Measurements from ENCODE around the gene ATP10A. TPM values are rescaled to one million over a fixed set of nuclear protein-coding genes. Genes with fewer than 3 reads are reported as not detected.

Gene ATP10A
- total RNA-seq, 4 donors from 2014 or later = 2.7 to 7.0 (median 3.4) TPM

DNA sequence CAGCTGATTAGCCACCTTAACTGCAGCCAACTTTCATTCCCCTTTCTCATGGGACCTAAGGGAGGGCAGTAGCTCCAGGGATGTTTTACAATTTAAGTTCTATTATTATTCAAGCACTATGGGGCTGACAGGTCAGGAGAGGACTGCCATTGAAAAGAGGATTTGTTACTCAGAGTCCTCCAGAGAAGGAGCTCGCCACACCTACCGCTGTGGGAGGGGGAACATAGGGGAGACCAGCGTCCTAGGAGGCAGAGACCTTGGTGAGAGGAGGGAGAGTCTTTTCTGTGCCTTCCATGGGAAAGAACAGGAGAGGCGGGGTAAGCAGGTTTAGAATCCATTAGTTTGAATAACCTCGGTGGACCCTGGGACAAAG lies 14.4 kb downstream of the ATP10A start:
- WGBS, 2 donors = 75 to 78% methylated on average over 5 of the region's 5 CpGs
- peaks cover 0 to 12% of the 10 kb centered on the region in 2 donors for H3K4me1 ChIP-seq
- intact Hi-C loops (cut with DNase I) = no loop called here
- TF ChIP-seq CTCF (IDR thresholded peaks at IDR 0.05) = no peak
- TF ChIP-seq POLR2A (IDR thresholded peaks at IDR 0.05) = no peak
- H3K27ac ChIP-seq = peak overlapping the region in 1 of 3 donors; percentile 74
- no peak for DNase-seq
- H3K9me3 ChIP-seq = no peaks in the 10 kb centered on the region
- no peaks in the 10 kb centered on the region for H3K36me3 ChIP-seq
- H3K4me3 ChIP-seq (replicated peaks in 1 of 3) = no peak overlapping the region
- H3K27me3 ChIP-seq = no peaks in the 10 kb centered on the region

- no peaks in the 10 kb centered on the region for H3K27me3 ChIP-seq
- 90 to 97% methylated on average over 8 of the region's 8 CpGs for WGBS, 2 donors
- no peak for TF ChIP-seq CTCF (IDR thresholded peaks at IDR 0.05)
- no peak for TF ChIP-seq POLR2A (IDR thresholded peaks at IDR 0.05)
- no peak overlapping the region for H3K27ac ChIP-seq
- intact Hi-C loops (cut with DNase I) = no loop called here
- no peak for DNase-seq
- H3K4me1 ChIP-seq = peaks cover 0 to 12% of the 10 kb centered on the region in 2 donors
- H3K9me3 ChIP-seq = no peaks in the 10 kb centered on the region
- H3K36me3 ChIP-seq = no peaks in the 10 kb centered on the region
- no peak overlapping the region for H3K4me3 ChIP-seq (replicated peaks in 1 of 3)
Observed at GRCh38 chr15:25848325-25848724, 14.8 kb downstream of the ATP10A start.

DNA sequence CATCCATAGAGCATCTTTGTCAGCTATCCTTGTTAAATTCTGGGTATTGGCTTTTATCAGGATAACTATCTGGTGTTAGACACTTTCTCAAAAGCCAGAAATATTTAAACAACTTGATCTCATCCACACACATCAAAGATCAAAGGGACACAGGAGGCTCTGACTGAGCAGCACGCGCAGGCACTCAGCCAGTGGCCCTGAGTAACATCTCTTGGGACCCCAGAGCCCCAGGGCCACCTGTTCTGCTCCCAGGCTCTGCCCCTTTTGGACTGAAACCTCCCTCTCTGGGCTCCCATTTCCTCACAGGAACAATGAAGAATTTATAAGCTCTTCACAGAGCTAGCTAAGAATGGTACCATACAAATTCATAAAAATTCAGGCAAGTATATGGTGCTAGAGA lies 16.1 kb downstream of the ATP10A start:
- DNase-seq = no peak
- Histone ChIP-seq H3K36me3 (no peaks in the 10 kb centered on the region), H3K4me1 (peaks cover 0 to 12% of the 10 kb centered on the region in 2 donors), H3K27me3 (no peaks in the 10 kb centered on the region), H3K9me3 (no peaks in the 10 kb centered on the region), H3K4me3 (replicated peaks in 1 of 3) (no peak overlapping the region), H3K27ac (no peak overlapping the region)
- 38 to 61% methylated on average over 2 of the region's 2 CpGs for WGBS, 2 donors
- TF ChIP-seq CTCF (IDR thresholded peaks at IDR 0.05) (no peak), POLR2A (IDR thresholded peaks at IDR 0.05) (no peak)
- intact Hi-C loops (cut with DNase I) = no loop called here

- Histone ChIP-seq H3K27ac (no peak overlapping the region), H3K4me1 (peaks cover 0 to 12% of the 10 kb centered on the region in 2 donors), H3K36me3 (no peaks in the 10 kb centered on the region), H3K9me3 (no peaks in the 10 kb centered on the region), H3K27me3 (no peaks in the 10 kb centered on the region), H3K4me3 (replicated peaks in 1 of 3) (no peak overlapping the region)
- no peak for DNase-seq
- TF ChIP-seq POLR2A (IDR thresholded peaks at IDR 0.05) (no peak), CTCF (IDR thresholded peaks at IDR 0.05) (no peak)
- intact Hi-C loops (cut with DNase I) = no loop called here
- WGBS, 2 donors = 82% methylated on average over 7 of the region's 7 CpGs
Observed at GRCh38 chr15:25846377-25846776, 16.8 kb downstream of the ATP10A start.

- DNase-seq = no peak
- intact Hi-C loops (cut with DNase I) = no loop called here
- H3K36me3 ChIP-seq = no peaks in the 10 kb centered on the region
- H3K4me1 ChIP-seq = peaks cover 0 to 10% of the 10 kb centered on the region in 2 donors
- TF ChIP-seq POLR2A (IDR thresholded peaks at IDR 0.05) = no peak
- TF ChIP-seq CTCF (IDR thresholded peaks at IDR 0.05) = no peak
- no peaks in the 10 kb centered on the region for H3K27me3 ChIP-seq
- no peak overlapping the region for H3K27ac ChIP-seq
- WGBS, 2 donors = 77 to 91% methylated on average over 13 to 14 of the region's 14 CpGs
- no peaks in the 10 kb centered on the region for H3K9me3 ChIP-seq
- no peak overlapping the region for H3K4me3 ChIP-seq (replicated peaks in 1 of 3)
Observed at GRCh38 chr15:25844981-25845680, 18.0 kb downstream of the ATP10A start.
